A549 (cell line): ENCODE data around the gene RSRC1. TPM values are rescaled to one million over a fixed set of nuclear protein-coding genes. Genes with fewer than 3 reads are reported as not detected.
"Not testable (repeated sequence)": the region's sequence is repeated elsewhere in the genome, so short reads cannot be mapped to it uniquely, and the experiment has no call there.

Source experiments
- ATAC-seq, 2 experiments: fragments of 200-7000 bp in 1 of 2; fragments of >200 bp in 1 of 2; cut with Nextera tagmentation in 1 of 2; cut with Tn5 transposase in 1 of 2; 3 replicates each; pipeline versions ENCODE4 v1.8.0 to v1.9.1; 2018 to 2020; ENCODE audit warnings: mild to moderate bottlenecking in 1 of 2, moderate library complexity in 1 of 2
- CTCF ChIA-PET: fragments of 300-600 bp; sonication (Branson Sonifier 250); formaldehyde crosslinking; extraction: SDS; loops from one replicate; lab custom pipeline; 2021; ENCODE audit warnings: antibody characterized with exemption, inconsistent platforms; lab: Yijun Ruan, JAX
- POLR2A ChIA-PET: fragments of 350-600 bp; formaldehyde crosslinking; extraction: SDS; loops from one replicate; lab custom pipeline; 2021; ENCODE audit warnings: antibody characterized with exemption, inconsistent platforms; lab: Yijun Ruan, JAX
- DNase-seq, 2 experiments: peaks; one replicate each; pipeline versions ENCODE4 v3.0.0 to v3.0.0-alpha.2; 2011 to 2016; ENCODE audit warnings: low read depth in 1 of 2, low spot score in 1 of 2
- FAIRE-seq: peaks from 2 replicates; lab custom pipeline; 2011; peaks lifted over from hg19 to GRCh38; lab: Jason Lieb, UNC
- H3K27ac ChIP-seq, 2 experiments: fragments of >200 bp; sonication (Bioruptor Twin); formaldehyde crosslinking; 3 replicates each; pipeline ENCODE4 v1.5.1; 2016 to 2017
- H3K4me1 ChIP-seq: fragments of >200 bp; sonication (Bioruptor Twin); formaldehyde crosslinking; 3 replicates; pipeline ENCODE4 v1.6.1; 2016
- H3K4me2 ChIP-seq: fragments of >200 bp; sonication (Bioruptor Twin); formaldehyde crosslinking; 3 replicates; pipeline ENCODE4 v1.6.1; 2016
- H3K4me3 ChIP-seq: fragments of >200 bp; sonication (Bioruptor Twin); formaldehyde crosslinking; 3 replicates; pipeline ENCODE4 v1.5.1; 2016
- H3K9me3 ChIP-seq: fragments of >200 bp; sonication (Bioruptor Twin); formaldehyde crosslinking; 3 replicates; pipeline ENCODE4 v1.6.1; 2016
- CBX8 ChIP-seq: fragments of 200-600 bp; sonication (generic); IDR thresholded peaks from 2 replicates; pipeline ENCODE4 v1.6.1; 2016
- CEBPB ChIP-seq, 2 experiments: fragments of >200 bp in 1 of 2; sonication (Bioruptor Twin) in 1 of 2; formaldehyde crosslinking in 1 of 2; IDR thresholded peaks; 2 replicates each; pipeline ENCODE4 v1.6.1; 2012 to 2016
- ESRRA ChIP-seq: fragments of 150-350 bp; IDR thresholded peaks from 2 replicates; pipeline ENCODE4 v1.6.1; 2014; ENCODE audit warnings: mild to moderate bottlenecking, low read length, borderline replicate concordance
- FOSB ChIP-seq: fragments of 250-450 bp; sonication (Bioruptor Pico); IDR thresholded peaks from 2 replicates; pipeline ENCODE4 v1.5.0; 2020; ENCODE audit warnings: mild to moderate bottlenecking, moderate library complexity
- FOSL2 ChIP-seq, 2 experiments: fragments of 450-650 bp in 1 of 2; fragments of >200 bp in 1 of 2; sonication (Bioruptor Twin) in 1 of 2; formaldehyde crosslinking; IDR thresholded peaks; 2 replicates each; pipeline versions ENCODE4 v1.5.0 to v1.6.1; 2016 to 2020; ENCODE audit warnings: mild to moderate bottlenecking in 1 of 2, moderate library complexity in 1 of 2
- HDAC2 ChIP-seq: fragments of 200-600 bp; sonication (generic); IDR thresholded peaks from 2 replicates; pipeline ENCODE4 v1.6.1; 2016
- HOXB13 ChIP-seq: fragments of 250-450 bp; sonication (Bioruptor Pico); IDR thresholded peaks from 2 replicates; pipeline ENCODE4 v1.5.0; 2020; ENCODE audit warnings: low read depth, mild to moderate bottlenecking, moderate library complexity
- HOXB5 ChIP-seq: fragments of 250-450 bp; sonication (Bioruptor Pico); IDR thresholded peaks from 2 replicates; pipeline ENCODE4 v1.5.0; 2020; ENCODE audit warnings: mild to moderate bottlenecking, moderate library complexity
- JUNB ChIP-seq: fragments of >200 bp; sonication (Bioruptor Twin); formaldehyde crosslinking; IDR thresholded peaks from 2 replicates; pipeline ENCODE4 v1.6.1; 2016
- KDM1A ChIP-seq: fragments of 200-600 bp; sonication (generic); IDR thresholded peaks from 2 replicates; pipeline ENCODE4 v1.6.1; 2016; ENCODE audit warnings: low read depth, mild to moderate bottlenecking
- MAFK ChIP-seq: fragments of 450-650 bp; IDR thresholded peaks from 2 replicates; pipeline ENCODE4 v1.6.1; 2014; ENCODE audit not compliant: partially characterized antibody
- PBX3 ChIP-seq: IDR thresholded peaks from 2 replicates; pipeline ENCODE4 v1.6.1; 2012
- POLR2AphosphoS2 ChIP-seq: conservative IDR thresholded peaks from 2 replicates; pipeline ENCODE4 v1.6.1; 2012; ENCODE audit warnings: low read length, improper control_type of control experiment, inconsistent platforms
- RCOR1 ChIP-seq: fragments of 150-350 bp; IDR thresholded peaks from 2 replicates; pipeline ENCODE4 v1.6.1; 2014; ENCODE audit warnings: antibody characterized with exemption, low read length, low read depth
- TFCP2L1 ChIP-seq: fragments of 250-450 bp; sonication (Bioruptor Pico); IDR thresholded peaks from 2 replicates; pipeline ENCODE4 v1.5.0; 2021; ENCODE audit warnings: mild to moderate bottlenecking
- ZC3H11A ChIP-seq: fragments of 450-650 bp; IDR thresholded peaks from 2 replicates; pipeline ENCODE4 v1.6.1; 2014; ENCODE audit warnings: antibody characterized with exemption, mild to moderate bottlenecking
- ZFP36 ChIP-seq: fragments of 450-650 bp; IDR thresholded peaks from 2 replicates; pipeline ENCODE4 v1.6.1; 2014; ENCODE audit warnings: borderline replicate concordance; ENCODE audit not compliant: partially characterized antibody
- WGBS: methylation state at CpG from one replicate; pipeline ENCODE4 v1.1.6; 2017; ENCODE audit errors: missing lambda C conversion rate; 5-methylcytosine and 5-hydroxymethylcytosine counted together
- polyA plus RNA-seq, 4 experiments: library from polyadenylated mRNA; depleted of rRNA in 3 of 4; stranded (reverse); fragments of >200 nt; fragmentation: RNase III in 1 of 4; extraction: RNeasy Plus Mini Kit Qiagen cat#74134 plus additional on column Dnase treatment in 1 of 4; gene quantifications; 2 replicates in 3 of 4; 3 replicates in 1 of 4; pipeline ENCODE4 v1.2.3, GENCODE V29; 2011 to 2017
- TF ChIP-seq, protein P1 (sequence below): fragments of 150-350 bp; IDR thresholded peaks from 2 replicates; pipeline ENCODE4 v1.6.1; 2014; ENCODE audit warnings: low read depth, mild to moderate bottlenecking, low read length
- TF ChIP-seq, protein P2 (sequence below): fragments of >200 bp; sonication (Bioruptor Twin); formaldehyde crosslinking; IDR thresholded peaks from 3 replicates; pipeline ENCODE4 v1.6.1; 2016
- TF ChIP-seq, protein P3 (sequence below): fragments of 450-650 bp; IDR thresholded peaks from 2 replicates; pipeline ENCODE4 v1.6.1; 2014; ENCODE audit warnings: antibody characterized with exemption
- TF ChIP-seq, protein P4 (sequence below): fragments of 200-600 bp; sonication (generic); IDR thresholded peaks from 2 replicates; pipeline ENCODE4 v1.6.1; 2016; ENCODE audit warnings: antibody characterized with exemption, mild to moderate bottlenecking, moderate library complexity
- TF ChIP-seq, protein P5 (sequence below): IDR thresholded peaks from 2 replicates; pipeline ENCODE4 v1.6.1; 2012

RSRC1 gene
- polyA plus RNA-seq, 2 of the 4 experiments (the other 2 are of a cell fraction), result 17.5 to 52.2 TPM

GRCh38 chr3:158508481-158508880 lies 398.6 kb downstream of the RSRC1 start:
- ATAC-seq, result no peak

GRCh38 chr3:158509891-158510290 lies 400.0 kb downstream of the RSRC1 start:
- Histone ChIP-seq H3K4me3 (no peak overlapping the region), H3K27ac (no peak overlapping the region), H3K4me2 (no peak overlapping the region), H3K9me3 (no peaks in the 10 kb centered on the region), H3K4me1 (no peaks in the 10 kb centered on the region)
- FAIRE-seq (no peak), ATAC-seq (no peak), DNase-seq (no peak)
- TF ChIP-seq CEBPB (IDR thresholded peaks at IDR 0.05), result peak in 1 of 2 experiments; percentile 12; a peak in 1 of 4 replicates
- TF ChIP-seq CBX8, result no peak
- ChIA-PET CTCF (no interaction called here), POLR2A (no interaction called here)
- WGBS, result 92% methylated on average over 1 of the region's 1 CpG

More at GRCh38 chr3:158508481-158508880, 398.6 kb downstream of the RSRC1 start:
- WGBS, result 86% methylated on average over 7 of the region's 7 CpGs
- no peak overlapping the region for H3K27ac ChIP-seq
- FAIRE-seq (no peak), DNase-seq (no peak)
- no peaks in the 10 kb centered on the region for H3K9me3 ChIP-seq
- TF ChIP-seq ZFP36, result no peak
- H3K4me2 ChIP-seq, result no peak overlapping the region
- CTCF ChIA-PET, result no interaction called here
- no peaks in the 10 kb centered on the region for H3K4me1 ChIP-seq
- H3K4me3 ChIP-seq, result no peak overlapping the region
- POLR2A ChIA-PET, result no interaction called here

DNA sequence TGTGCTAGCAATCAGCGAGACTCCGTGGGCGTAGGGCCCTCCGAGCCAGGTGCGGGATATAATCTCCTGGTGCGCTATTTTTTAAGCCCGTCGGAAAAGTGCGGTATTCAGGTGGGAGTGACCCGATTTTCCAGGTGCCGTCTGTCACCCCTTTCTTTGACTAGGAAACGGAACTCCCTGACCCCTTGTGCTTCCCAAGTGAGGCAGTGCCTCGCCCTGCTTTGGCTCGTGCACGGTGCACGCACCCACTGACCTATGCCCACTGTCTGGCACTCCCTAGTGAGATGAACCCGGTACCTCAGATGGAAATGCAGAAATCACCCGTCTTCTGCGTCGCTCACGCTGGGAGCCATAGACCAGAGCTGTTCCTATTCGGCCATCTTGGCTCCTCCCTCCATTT lies 406.8 kb downstream of the RSRC1 start:
- POLR2A ChIA-PET, CTCF ChIA-PET, ATAC-seq, H3K9me3 ChIP-seq, H3K4me3 ChIP-seq, H3K4me2 ChIP-seq, H3K27ac ChIP-seq, FAIRE-seq, DNase-seq, H3K4me1 ChIP-seq: not testable (repeated sequence)
- WGBS, result 93% methylated on average over 22 of the region's 22 CpGs

- TF ChIP-seq KDM1A (no peak), HOXB5 (CRISPR knock-in tag) (no peak), PBX3 (no peak), ZC3H11A (no peak), POLR2AphosphoS2 (no peak), ZFP36 (no peak), JUNB (no peak), RCOR1 (no peak), MAFK (no peak), TFCP2L1 (no peak), FOSL2 (IDR thresholded peaks at IDR 0.05) (no peak), FOSL2 (CRISPR knock-in tag; IDR thresholded peaks at IDR 0.05) (no peak), FOSB (CRISPR knock-in tag) (no peak), HOXB13 (CRISPR knock-in tag) (no peak), HDAC2 (no peak), ESRRA (no peak)
- TF ChIP-seq, protein P1, sequence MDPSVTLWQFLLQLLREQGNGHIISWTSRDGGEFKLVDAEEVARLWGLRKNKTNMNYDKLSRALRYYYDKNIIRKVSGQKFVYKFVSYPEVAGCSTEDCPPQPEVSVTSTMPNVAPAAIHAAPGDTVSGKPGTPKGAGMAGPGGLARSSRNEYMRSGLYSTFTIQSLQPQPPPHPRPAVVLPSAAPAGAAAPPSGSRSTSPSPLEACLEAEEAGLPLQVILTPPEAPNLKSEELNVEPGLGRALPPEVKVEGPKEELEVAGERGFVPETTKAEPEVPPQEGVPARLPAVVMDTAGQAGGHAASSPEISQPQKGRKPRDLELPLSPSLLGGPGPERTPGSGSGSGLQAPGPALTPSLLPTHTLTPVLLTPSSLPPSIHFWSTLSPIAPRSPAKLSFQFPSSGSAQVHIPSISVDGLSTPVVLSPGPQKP, result no peak
- TF ChIP-seq, protein P2, sequence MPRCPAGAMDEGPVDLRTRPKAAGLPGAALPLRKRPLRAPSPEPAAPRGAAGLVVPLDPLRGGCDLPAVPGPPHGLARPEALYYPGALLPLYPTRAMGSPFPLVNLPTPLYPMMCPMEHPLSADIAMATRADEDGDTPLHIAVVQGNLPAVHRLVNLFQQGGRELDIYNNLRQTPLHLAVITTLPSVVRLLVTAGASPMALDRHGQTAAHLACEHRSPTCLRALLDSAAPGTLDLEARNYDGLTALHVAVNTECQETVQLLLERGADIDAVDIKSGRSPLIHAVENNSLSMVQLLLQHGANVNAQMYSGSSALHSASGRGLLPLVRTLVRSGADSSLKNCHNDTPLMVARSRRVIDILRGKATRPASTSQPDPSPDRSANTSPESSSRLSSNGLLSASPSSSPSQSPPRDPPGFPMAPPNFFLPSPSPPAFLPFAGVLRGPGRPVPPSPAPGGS, result no peak
- TF ChIP-seq, protein P3, sequence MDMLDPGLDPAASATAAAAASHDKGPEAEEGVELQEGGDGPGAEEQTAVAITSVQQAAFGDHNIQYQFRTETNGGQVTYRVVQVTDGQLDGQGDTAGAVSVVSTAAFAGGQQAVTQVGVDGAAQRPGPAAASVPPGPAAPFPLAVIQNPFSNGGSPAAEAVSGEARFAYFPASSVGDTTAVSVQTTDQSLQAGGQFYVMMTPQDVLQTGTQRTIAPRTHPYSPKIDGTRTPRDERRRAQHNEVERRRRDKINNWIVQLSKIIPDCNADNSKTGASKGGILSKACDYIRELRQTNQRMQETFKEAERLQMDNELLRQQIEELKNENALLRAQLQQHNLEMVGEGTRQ, result no peak
- TF ChIP-seq, protein P4, sequence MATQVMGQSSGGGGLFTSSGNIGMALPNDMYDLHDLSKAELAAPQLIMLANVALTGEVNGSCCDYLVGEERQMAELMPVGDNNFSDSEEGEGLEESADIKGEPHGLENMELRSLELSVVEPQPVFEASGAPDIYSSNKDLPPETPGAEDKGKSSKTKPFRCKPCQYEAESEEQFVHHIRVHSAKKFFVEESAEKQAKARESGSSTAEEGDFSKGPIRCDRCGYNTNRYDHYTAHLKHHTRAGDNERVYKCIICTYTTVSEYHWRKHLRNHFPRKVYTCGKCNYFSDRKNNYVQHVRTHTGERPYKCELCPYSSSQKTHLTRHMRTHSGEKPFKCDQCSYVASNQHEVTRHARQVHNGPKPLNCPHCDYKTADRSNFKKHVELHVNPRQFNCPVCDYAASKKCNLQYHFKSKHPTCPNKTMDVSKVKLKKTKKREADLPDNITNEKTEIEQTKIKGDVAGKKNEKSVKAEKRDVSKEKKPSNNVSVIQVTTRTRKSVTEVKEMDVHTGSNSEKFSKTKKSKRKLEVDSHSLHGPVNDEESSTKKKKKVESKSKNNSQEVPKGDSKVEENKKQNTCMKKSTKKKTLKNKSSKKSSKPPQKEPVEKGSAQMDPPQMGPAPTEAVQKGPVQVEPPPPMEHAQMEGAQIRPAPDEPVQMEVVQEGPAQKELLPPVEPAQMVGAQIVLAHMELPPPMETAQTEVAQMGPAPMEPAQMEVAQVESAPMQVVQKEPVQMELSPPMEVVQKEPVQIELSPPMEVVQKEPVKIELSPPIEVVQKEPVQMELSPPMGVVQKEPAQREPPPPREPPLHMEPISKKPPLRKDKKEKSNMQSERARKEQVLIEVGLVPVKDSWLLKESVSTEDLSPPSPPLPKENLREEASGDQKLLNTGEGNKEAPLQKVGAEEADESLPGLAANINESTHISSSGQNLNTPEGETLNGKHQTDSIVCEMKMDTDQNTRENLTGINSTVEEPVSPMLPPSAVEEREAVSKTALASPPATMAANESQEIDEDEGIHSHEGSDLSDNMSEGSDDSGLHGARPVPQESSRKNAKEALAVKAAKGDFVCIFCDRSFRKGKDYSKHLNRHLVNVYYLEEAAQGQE, result no peak
- TF ChIP-seq, protein P5, sequence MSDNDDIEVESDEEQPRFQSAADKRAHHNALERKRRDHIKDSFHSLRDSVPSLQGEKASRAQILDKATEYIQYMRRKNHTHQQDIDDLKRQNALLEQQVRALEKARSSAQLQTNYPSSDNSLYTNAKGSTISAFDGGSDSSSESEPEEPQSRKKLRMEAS, result no peak
- CTCF ChIA-PET, result no interaction called here
- H3K4me2 ChIP-seq, result no peak overlapping the region
- FAIRE-seq, result no peak
- POLR2A ChIA-PET, result no interaction called here
- DNase-seq, result no peak
- H3K27ac ChIP-seq, result no peak overlapping the region
- no peaks in the 10 kb centered on the region for H3K9me3 ChIP-seq
- no peak overlapping the region for H3K4me3 ChIP-seq
- no peak for ATAC-seq
- 90% methylated on average over 1 of the region's 1 CpG for WGBS
- no peaks in the 10 kb centered on the region for H3K4me1 ChIP-seq
Observed at GRCh38 chr3:158519776-158520175, 409.9 kb downstream of the RSRC1 start.
